Sigmoid colon (tissue), 4 donors: ENCODE data around the gene VDAC1.

Experiments used
- EP300 ChIP-seq, 4 donors: sonication (generic); formaldehyde crosslinking; IDR thresholded peaks; one replicate each; pipeline ENCODE4 v1.6.1; 2017; ENCODE audit warnings: antibody characterized with exemption in 4 of 4
- POLR2A ChIP-seq, 2 donors: fragments of 450-650 bp; IDR thresholded peaks; one replicate each; pipeline ENCODE4 v1.6.1; 2016; ENCODE audit warnings: antibody characterized with exemption in 2 of 2, mild to moderate bottlenecking in 2 of 2, moderate library complexity in 2 of 2
- POLR2AphosphoS5 ChIP-seq, 4 donors: sonication (generic); formaldehyde crosslinking; IDR thresholded peaks; one replicate each; pipeline ENCODE4 v1.6.1; 2017; ENCODE audit warnings: antibody characterized with exemption in 4 of 4
- TF ChIP-seq, protein P1 (sequence below), 4 experiments: fragments of 450-650 bp in 3 of 4; fragments of 200-600 bp in 1 of 4; IDR thresholded peaks; one replicate each; pipeline ENCODE4 v1.5.1; 2016 to 2019; ENCODE audit warnings: antibody characterized with exemption in 4 of 4, mild to moderate bottlenecking in 3 of 4, moderate library complexity in 2 of 4

DNA sequence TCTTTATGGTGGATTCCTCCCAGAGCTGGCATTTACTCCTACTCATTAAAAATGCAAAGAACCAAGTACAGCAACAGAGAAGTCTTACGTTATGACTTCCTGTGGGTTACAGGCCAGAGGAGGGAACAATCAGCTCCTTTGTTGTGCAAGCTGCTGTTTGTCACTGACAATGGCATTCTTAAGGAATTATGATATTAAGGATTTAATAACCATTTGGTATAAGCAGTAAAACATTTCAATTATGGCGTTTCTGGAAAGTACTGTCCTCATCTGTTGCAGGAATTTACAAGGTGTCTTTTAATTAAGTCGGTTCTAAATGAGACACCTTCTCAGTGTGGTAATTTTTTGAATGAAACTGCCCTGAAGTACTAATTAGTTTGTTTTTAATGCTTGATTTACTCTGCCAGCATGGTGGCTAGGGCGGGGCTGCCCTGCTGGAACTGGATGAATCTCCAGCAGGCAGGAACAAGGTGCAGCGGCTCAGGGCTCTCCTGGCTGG, 49.1 kb upstream of the VDAC1 start:
- TF ChIP-seq EP300 (IDR thresholded peaks at IDR 0.05) (no peak), POLR2AphosphoS5 (IDR thresholded peaks at IDR 0.05) (no peak), POLR2A (IDR thresholded peaks at IDR 0.05) (no peak)
- TF ChIP-seq, protein P1, sequence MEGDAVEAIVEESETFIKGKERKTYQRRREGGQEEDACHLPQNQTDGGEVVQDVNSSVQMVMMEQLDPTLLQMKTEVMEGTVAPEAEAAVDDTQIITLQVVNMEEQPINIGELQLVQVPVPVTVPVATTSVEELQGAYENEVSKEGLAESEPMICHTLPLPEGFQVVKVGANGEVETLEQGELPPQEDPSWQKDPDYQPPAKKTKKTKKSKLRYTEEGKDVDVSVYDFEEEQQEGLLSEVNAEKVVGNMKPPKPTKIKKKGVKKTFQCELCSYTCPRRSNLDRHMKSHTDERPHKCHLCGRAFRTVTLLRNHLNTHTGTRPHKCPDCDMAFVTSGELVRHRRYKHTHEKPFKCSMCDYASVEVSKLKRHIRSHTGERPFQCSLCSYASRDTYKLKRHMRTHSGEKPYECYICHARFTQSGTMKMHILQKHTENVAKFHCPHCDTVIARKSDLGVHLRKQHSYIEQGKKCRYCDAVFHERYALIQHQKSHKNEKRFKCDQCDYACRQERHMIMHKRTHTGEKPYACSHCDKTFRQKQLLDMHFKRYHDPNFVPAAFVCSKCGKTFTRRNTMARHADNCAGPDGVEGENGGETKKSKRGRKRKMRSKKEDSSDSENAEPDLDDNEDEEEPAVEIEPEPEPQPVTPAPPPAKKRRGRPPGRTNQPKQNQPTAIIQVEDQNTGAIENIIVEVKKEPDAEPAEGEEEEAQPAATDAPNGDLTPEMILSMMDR (IDR thresholded peaks at IDR 0.05): no peak
